NCI-H460 (cell line): Measurements from ENCODE around the gene ADCY3. TPM values are rescaled to one million over a fixed set of nuclear protein-coding genes. Genes with fewer than 3 reads are reported as not detected.

Experiments
- DNase-seq: peaks from one replicate; pipeline ENCODE4 v3.0.0-alpha.2; 2016; ENCODE audit warnings: low read depth; ENCODE audit errors: extremely low read depth
- small RNA-seq, 2 experiments: library from RNA; depleted of rRNA; stranded (forward); fragments of <200 nt; gene quantifications; one replicate each; pipeline ENCODE3, GENCODE V24; 2014
- total RNA-seq: library from RNA; depleted of rRNA; stranded (reverse); fragments of >200 nt; shearing (Covaris generic); gene quantifications from 2 replicates; pipeline ENCODE4 v1.2.3, GENCODE V29; 2014; rRNA removed

ADCY3 gene
- total RNA-seq, 1 experiment from 2014 or later = 35.9 TPM

DNA sequence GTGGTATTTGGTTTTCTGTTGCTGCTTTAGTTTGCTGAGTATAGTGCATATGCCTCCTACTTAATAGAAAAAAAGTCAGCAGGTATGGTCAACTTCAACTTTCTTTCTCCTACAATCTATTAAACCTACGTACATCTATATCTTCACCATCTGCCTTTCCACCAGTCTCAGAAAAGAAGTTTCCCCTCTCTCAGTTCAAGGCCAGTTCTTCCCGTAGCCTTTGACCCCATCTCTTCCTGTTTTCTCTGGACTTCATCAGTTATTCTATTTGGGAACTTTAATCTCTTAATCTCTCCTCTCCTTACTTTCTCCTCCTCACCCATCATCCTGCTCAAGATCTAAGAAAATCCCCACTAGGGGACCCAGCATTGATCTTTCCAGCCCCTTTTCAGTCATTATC is 132.5 kb downstream of the ADCY3 start:
- DNase-seq = no peak

DNA sequence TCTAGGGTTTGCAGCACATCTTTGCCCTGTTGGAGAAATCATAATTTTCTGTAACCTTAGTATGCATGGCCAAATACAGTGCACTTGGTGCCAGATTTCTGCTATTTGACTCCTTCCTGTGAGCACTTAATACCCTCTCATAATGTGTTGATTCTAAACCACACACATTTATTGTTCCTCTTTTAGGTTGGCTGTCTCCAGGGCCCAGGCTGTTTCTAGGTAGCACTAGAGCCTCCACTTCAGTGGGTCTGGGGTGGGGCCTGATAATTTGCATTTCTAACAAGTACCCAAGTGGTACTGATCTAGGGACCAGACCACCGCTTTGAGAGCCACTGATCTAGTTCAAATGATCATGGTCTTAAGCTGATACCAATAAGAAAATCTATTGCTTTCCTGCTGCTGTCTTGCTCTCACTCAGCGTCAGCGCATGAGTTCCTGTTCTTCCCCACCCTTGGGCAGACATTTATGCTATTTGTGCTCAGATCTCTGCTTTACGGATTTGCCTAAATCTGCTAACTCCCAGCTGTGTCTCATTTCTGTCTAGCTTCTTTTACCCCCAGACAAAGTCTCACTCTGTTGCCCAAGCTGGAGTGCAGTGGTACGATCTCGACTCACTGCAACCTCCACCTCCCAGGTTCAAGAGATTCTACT is 134.2 kb downstream of the ADCY3 start:
- DNase-seq = no peak

DNA sequence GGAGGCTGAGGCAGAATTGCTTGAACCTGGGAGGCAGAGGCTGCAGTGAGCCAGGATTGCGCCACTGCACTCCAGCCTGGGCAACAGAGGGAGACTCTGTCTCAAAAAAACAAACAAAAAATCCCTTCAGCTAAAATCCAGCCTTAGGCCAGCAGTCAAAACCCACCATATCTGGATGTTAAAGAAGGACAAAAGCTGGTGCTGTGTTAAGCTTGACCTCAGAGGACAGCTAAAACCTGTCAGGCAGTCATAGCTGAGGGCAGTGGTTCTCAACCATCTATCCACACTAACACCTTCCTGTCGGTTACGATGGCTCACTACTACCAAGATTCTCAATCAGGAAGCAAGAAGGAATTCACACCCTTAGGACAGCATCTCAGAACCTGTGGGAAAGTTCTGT is 136.4 kb downstream of the ADCY3 start:
- DNase-seq = no peak

DNA sequence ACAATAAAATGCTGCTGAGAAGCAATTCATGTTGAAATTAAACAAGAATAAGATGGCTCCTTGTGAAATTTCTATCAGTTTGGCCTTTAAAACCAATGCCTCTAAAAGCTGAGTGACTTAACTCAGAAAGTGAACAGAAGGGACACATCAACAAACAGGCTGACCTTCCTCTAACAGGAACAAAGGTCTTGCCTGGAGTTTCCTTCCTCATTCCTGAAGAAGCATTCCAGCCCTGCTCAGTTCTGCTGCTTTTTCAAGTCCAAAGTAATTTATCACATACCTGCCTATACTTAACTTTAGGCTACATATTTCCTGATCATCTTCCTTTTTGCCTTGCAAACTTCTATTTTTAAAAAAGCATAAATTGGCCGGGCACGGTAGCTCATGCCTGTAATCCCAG is 140.9 kb downstream of the ADCY3 start:
- no peak for DNase-seq

DNA sequence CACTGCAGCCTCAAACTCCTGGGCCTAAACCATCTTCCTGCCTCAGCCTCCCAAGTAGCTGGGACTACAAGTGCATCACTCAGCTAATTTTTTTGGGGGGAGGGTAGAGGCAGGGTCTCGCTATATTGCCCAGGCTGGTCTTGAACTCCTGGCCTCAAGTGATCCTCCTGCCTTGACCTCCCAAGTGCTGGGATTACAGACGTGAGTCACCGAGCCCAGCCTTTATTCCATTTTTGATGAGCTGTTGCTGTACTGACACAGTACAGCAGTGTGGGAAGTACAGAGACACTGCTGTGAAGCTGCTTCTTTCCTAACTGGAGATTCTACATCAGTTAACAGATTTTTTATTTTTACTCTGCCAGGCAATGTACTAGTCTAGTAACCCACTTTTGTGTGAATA is 145.7 kb downstream of the ADCY3 start:
- DNase-seq = no peak

DNA sequence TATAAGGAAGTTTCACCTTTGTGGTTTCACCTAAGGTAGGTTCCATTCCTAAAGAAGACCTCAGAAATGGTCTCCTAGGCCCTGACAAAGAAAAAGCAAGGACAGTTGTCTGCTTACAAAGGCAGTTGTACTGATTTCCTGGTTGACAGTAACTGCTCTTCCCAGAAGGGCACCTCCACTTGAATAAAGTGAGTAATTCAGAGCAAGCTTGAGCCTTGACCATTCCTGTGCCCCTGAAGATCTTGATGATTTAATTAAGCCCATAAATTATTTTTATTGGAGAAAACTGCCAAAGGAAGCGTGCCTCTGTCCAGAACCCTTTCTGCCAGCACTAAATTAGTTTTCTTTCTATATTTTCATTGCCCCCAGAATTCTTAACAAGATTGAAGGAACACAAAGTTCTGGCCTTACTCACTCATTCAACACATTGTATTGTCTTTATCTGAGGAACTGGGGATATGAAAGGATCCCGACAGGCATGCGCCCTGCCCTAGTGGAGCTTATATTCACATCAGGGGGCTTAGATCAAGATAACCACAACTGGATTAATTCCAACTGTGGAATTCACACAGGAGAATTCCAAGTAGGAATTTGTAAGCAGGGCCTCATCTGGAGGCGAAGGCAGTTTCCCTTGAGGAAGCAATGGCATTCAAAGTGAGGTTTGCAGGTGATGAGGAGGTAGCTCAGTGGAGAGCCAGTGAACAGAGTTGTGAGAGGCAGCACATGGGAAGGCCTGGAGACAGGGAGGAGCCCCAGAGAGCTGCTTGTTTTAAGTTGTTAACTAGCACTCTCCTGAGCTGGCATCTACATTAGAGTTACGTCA is 148.1 kb downstream of the ADCY3 start:
- no peak for DNase-seq

DNA sequence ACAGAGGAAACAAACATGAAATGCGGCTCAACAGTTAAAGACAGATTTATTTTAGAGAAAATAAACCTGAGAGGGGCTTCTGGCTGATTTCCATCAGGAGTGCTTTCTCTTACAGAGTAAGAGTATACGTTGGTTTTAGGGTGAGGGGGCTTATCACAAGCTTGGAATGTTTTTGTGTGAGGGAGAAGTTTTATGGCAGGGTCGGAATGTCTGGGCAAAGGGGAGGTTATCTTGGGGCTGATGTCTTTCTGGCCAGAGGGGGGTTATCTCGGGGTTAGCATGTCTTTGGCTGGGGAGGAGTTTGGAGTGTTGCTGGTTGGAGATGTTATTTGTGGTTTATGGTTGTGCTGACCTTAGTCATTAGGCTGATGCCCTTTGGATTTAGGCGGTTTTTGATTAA is 149.0 kb downstream of the ADCY3 start:
- DNase-seq = no peak

Small RNA genes within 50 kb of the gene (small RNA-seq; reads per million reads assigned to genes)
- gene AC013267.1 (0 reads per million in 2 experiments), gene RF00016 (0 reads per million in 2 experiments)

Other genes with a start within 250 kb of the ADCY3 start
- gene PTRHD1, start 126.8 kb downstream of the ADCY3 start, total RNA-seq = 39.7 and 47.8 TPM in 2 replicates
- gene CENPO, start 126.8 kb downstream of the ADCY3 start, total RNA-seq = 22.7 and 25.2 TPM in 2 replicates
- 4.2 and 7.5 TPM in 2 replicates for gene DNAJC27, start 51.7 kb upstream of the ADCY3 start, total RNA-seq
- gene EFR3B, start 121.8 kb upstream of the ADCY3 start, total RNA-seq = 6.9 and 7.0 TPM in 2 replicates
- not detected in 2 replicates for gene POMC, start 248.3 kb upstream of the ADCY3 start, total RNA-seq